NCI-H187 (cell line): Measurements from ENCODE around the gene PCDHA1.

Experiments used
- DNase-seq, 2 experiments: peaks; one replicate each; lab custom pipeline; 2025; lab: John Stamatoyannopoulos, UW

The PCDHA1 gene

DNA sequence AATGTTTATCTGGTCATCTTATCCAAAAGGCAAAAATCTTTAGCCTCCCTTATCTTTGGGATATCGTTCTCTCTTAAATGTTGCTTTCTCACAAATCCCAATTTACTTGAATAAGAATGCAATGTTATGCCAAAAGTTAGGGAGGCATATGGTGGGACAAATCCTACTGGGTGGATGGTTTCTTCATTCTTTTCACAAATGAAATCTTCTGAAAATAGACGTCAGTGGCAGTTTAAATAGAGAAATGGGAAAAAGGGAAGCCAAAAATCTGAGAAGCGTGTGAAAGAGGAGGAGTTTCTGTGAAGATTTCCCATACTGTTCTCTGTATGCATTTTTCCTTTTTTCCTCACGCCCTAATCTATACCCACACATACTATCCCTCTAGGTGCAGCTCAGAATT, 137.7 kb downstream of the PCDHA1 start:
- DNase-seq: no peak

DNA sequence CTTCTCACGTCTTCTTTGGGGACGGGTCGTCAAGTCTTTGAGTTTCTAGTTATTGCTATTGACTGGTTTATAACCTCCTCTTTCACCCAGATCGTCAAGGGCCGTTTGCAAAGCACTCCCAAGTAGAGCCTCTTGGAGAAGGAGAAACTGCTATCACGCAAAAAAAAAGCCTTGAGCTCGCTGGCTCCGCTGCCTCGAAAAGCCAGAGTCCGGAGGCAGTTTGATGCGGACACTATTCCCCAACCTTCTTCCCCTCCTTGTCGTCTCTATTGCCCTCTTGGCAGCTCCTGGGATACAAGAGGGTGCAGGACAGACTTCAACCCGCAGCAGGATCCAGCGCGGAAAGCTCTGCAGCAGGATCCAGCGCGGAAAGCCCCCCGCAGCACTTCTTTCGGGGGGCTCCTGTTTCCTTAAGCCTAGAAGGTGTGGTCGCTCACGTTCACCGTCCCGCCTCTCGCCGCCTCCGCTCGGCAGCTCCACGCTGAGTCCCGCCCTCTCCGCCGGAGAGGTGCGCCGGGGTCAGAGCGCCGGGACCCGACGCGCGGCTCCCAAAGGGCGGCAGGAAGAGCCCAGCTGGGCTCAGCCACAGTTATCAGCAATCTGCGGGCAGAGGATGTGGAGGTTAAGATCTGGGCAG, 140.0 kb downstream of the PCDHA1 start, which contains the start of gene PCDHAC1:
PCDHAC1 (plus strand) TSS at position 494 of the 637 bp plus-strand sequence. CDS start 594 bp downstream, outside the sequence.
- peak in 1 of 2 experiments; percentile 76 for DNase-seq

DNA sequence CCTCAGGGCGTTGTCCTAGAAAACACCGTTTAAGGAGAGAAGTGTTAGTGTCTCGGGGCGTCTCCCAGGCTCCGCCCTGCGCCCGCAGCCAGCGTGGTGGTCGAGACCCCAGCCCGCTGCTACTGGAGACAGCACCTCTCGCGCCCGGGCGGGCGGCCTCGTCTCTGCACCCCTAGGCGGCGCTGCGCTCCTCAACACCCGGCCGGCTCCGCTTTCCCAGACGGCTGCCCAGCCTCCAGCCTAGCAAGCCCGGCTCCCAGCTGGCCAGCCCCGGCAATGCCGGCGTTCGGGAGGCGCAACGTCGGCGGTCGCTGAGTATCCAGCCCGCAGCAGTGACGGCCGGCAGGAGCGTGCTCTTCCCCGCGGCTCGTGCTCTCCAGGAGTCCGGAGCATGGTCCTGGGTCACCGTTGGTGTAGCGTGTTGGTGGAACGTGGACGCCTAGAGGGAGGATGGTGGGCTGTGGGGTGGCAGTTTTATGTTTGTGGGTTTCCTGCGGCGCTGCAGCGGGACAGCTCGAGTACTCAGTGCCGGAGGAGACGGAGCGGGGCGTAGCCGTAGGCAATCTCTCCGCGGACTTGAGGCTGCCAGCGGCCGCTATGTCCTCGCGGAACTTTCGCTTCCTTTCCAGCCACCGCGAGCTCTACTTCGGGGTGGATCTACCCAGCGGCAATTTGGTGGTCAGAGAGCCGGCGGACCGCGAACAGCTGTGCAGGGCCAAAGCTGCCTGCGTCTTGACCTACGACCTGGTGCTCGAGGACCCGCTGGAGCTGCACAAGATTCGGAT, 140.7 kb downstream of the PCDHA1 start:
- peak; percentile 70 to 76 for DNase-seq

DNA sequence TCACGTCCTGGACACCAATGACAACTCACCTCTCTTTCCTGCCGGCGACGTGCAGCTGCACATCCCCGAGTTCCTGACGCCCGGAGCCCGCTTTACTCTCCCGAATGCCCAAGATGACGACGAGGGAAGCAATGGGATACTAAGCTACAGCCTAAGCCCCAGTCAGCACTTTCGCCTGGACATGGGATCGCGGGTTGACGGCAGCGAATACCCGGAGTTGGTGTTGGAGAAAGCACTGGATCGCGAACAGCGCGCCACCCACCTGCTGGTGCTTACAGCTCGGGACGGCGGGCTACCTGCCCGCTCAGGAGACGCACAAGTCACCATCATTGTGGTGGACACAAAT, 141.3 kb downstream of the PCDHA1 start:
- no peak for DNase-seq

DNA sequence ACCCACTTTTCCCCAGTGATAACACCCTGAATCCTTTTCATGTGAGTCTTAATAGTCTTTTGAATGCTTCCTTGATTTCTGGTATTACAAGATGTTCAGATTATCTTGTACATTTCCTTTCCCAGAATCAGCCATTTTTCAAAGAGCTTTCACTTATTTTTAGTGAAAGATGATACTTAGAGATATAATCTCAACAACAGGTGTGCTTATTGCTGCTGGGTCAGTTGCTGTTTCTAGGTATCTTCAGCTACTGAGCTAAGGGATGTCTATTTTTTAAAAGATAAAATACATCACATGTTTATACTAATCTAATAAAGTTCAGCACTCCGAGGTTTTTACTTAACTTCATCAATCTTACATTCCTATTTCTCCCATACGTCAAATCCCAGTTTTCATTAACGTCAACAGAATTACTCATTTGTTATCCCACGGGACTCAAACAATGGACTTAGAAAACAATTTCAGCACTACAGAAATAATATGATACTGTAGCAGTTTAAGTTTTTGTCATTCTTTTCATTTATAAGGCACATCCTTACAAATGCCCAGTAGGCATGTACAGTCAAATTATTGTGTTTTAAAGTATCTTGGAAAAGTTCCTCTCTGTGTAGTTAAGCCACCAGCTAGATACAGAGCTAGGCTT, 149.1 kb downstream of the PCDHA1 start:
- DNase-seq: no peak

DNA sequence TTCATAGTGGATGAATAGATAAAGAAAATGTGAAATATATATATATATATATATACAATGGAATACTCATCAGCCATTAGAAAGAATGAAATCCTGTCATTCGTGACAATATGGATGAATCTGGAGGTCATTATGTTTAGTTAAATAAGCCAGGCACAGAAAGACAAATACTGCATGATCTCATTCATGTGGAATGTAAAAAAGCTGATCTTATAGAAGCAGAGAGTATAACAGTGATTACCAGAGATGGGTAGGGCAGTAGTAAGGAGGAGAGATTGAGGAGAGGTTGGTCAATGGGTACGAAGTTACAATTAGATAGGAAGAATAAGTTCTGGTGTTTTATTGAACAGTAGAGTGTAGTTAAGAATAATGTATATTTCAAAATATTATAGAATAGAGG, 160.6 kb downstream of the PCDHA1 start:
- DNase-seq: no peak

DNA sequence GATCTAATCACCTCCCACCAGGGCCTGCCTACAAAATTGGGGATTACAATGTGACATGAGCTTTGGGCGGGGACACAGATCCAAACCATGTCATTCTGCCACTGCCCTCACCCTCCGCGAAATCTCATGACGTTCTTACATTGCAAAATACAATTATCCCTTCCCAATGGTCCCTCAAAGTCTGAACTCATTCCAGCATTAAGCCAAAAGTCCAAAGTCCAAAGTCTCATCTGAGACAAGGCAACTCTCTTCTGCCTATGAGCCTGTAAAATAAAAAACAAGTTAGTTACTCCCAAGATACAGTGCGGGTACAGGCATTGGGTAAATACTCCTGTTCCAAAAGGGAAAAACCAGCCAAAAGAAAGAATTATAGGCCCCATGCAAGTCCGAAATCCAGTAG, 165.7 kb downstream of the PCDHA1 start:
- DNase-seq: no peak

DNA sequence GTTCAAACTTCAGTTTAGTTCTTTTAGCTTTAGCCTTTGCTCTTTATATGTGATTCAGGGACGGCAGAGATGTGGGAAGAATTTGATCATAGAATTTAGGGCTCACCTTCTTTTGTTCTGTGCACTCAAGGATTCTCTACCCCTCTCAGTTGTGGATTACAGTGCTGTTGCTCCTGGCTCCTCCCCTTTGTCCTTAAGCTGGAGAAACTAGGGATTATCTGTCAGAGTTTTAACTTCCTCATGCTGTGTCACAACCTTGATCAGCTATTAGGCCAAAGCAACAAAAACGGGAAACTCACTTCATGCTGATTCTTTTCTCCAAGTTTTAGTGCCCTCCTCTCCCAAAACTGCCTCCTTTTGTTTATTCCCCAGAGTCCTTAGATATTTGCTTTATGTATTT, 167.3 kb downstream of the PCDHA1 start:
- DNase-seq: no peak

DNA sequence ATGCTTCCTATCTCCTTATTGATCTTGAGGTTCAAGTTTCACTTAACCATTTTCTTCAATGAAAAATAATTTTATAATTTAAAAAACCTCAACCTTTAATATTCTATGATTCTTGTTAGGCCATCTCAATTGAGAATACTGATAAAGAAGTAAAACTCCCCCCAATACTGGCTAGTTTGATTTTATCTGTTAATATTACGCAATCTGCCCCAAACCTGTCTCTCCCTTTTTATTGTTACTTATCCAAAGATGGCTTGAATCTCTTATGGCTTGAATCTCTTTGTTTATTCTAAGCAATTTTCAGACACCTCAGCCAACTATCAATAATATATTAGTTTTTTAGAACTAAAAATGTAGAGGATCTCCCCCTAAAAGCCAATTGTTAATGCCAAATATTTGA, 176.2 kb downstream of the PCDHA1 start:
- no peak for DNase-seq

DNA sequence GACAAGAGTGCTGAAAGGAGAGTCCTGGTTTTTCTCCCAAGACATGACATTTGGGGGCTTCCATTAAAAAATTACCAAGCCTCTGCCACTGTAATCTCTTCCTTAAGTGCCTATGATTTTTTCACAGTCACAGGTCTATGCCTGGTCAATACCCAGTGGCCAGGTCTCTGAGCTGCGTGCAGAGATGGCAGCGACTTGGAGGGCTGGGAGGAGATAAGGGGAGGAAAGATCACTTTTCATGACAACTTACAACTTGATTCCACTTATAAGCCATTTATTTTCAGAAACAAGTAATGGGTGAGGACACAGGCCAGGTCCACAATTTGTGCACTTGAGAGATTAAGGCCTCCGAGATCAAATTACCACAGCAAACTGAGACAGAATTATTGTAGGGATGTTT, 178.4 kb downstream of the PCDHA1 start:
- no peak for DNase-seq

DNA sequence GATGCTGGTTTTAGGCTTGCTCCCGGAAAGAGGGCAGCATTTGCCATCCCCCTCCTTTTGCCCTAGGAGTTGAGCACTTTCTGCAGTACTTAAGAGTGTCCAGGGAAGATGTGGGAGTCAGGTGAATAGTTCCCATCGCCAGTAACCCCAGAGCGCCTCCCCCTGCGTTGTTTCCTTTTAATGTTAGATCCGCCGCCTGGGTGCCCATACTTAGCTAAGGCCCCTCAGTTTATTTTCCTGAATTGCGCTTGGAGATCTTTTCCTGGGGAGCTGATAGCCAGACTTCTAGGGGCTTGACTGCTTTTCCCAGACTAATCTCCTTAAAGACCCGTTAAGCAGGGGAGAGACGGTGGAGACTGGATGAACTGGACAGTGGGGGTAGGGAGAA, 180.0 kb downstream of the PCDHA1 start:
- DNase-seq: no peak

DNA sequence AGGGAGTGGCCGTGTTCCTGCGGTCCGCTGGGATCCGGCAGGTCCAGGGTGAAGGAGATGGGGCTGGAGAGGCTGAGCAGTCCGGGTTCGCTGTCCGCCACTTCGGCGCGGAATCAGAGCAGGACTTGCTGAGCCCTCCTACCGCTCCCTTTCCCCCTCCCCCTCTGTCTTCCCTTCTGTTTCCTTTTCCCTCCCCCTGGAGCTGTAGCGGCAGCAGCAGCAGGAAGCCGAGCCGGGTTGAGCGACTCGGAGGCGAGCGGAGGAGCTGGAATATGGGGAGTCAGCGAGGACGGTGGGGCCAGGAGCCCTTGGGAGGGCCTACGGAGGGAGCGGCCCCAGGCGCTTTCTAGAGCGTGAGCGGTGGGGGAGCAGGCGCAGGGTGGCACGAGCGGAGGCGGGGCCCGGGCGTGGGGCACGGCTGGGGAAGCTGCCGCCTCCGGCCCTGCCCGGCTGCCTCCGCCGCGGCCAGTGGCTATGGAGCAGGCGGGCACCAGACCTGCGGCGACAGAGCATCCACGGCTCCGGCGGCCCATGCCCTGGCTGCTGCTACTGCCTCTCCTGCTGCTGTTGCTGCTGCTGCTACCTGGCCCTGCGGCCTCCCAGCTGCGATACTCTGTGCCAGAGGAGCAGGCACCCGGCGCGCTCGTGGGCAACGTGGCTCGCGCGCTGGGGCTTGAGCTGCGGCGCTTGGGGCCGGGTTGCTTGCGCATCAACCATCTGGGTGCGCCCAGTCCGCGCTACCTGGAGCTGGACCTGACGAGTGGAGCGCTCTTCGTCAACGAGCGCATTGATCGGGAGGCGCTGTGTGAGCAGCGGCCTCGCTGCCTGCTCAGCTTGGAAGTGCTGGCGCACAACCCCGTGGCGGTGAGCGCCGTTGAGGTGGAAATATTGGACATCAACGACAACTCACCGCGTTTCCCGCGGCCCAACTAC, 180.6 kb downstream of the PCDHA1 start, which contains the start of gene PCDHAC2:
PCDHAC2 (plus strand) TSS at position 184 of the 933 bp plus-strand sequence; CDS start at position 475, 291 bp downstream.
- peak in 1 of 2 experiments; percentile 1 for DNase-seq

DNA sequence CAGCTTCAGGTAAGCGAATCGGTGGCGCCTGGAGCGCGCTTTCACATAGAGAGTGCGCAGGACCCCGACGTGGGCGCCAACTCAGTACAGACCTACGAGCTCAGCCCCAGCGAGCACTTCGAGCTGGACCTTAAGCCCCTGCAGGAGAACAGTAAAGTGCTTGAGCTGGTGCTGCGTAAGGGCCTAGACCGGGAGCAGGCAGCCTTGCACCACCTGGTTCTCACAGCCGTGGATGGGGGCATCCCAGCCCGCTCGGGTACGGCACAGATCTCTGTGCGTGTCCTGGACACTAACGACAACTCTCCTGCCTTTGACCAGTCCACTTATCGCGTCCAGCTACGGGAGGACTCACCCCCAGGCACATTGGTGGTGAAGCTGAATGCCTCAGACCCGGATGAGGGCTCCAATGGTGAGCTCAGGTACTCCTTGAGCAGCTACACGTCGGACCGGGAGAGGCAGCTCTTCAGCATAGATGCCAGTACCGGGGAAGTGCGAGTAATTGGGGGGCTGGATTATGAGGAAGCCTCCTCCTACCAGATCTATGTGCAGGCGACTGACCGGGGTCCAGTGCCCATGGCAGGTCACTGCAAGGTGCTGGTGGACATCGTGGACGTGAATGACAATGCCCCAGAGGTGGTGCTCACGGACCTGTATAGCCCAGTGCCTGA, 181.4 kb downstream of the PCDHA1 start:
- DNase-seq: no peak

DNA sequence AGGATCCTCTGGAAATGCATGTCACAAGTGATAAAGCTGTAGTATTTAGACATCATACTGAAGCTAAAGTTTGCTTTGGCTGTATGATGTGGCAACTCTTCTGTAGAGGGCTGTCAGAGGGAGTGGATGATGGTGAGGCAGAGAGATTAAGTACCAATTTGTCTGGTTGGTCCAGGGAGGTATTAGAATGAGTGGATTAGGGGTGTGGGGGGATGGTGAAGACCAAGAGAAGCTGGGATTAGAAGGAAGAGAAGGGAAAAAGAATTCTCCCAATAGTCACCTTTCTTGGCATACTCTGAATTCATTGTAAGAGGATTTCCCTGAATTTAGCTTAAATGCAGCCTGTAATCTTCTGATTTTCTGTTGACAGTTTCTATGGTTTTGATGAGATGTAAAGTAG, 183.9 kb downstream of the PCDHA1 start:
- DNase-seq: no peak

DNA sequence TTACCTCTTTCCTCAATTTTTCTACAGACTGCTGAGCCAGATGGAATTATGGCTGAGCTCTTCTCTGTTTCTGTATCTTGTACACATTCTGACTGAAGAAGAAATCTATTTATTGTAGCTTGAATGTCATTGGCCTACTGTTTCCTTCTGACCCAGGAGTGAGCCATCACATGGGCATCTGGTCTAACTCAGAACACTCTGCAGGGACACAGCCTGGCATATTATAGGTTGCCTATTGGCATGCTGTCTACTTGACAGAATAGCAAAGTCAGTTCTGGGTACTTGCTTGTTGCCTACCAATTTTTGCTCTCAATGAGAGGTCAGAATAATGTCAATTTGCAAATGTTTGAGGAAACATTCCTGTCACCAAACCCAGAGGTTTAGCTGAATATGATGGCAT, 187.6 kb downstream of the PCDHA1 start:
- no peak for DNase-seq

DNA sequence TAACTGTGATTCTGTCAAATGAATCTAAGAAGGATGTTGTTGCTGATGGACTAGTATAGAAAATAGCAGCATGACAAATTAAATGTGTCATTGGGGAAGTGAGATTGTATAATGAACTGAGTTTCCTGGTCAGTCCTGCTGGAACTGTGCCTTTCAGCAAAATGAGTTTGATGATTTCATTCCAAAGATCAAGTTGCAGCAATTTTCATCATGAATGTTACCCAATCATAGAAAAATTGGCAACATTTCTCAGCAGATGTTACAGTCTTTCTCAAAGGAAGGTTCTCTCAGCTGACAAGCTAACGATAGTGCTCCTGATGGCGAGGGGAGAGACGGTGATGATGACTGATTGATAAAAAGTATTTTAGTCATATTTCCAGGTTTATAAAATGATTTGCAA, 191.1 kb downstream of the PCDHA1 start:
- DNase-seq: no peak

DNA sequence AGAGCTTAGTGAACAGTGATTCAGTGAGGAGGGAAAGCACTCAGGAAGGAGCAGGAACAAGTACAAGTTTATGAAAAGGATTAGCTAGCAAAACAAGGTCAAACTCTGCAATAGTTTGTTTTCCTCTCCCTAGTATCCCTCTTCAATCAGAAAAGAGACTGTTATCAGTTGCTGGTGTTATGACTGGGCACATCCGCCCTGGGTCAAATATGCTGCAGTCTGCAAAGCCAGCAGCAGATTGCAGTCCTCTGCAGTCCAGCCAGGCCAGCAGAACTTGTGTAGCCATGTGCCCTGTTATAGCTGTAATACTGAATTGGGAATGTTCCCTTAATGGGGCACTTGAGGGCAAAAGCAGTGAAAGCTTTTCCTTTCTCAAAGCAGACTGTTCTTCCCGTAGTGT, 192.3 kb downstream of the PCDHA1 start:
- no peak for DNase-seq

DNA sequence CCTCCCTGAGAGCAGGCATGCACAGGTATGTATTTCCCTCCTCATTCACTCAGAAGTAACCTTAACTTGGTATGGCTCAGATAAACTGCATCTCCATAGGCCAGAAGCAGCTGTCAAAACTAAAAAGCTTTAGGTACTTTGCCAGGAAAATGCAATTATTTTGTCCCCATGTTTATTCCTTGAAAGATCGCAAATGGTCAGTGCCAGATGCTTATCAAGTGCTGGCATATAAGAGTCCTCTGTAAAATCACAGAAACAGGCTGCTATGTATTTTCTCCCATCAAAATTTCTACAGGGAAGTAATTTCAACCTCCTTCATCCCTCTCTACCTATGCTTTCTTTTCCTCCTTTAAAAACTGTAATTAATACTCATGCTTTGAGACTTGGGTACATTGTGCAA, 193.0 kb downstream of the PCDHA1 start:
- DNase-seq: no peak

DNA sequence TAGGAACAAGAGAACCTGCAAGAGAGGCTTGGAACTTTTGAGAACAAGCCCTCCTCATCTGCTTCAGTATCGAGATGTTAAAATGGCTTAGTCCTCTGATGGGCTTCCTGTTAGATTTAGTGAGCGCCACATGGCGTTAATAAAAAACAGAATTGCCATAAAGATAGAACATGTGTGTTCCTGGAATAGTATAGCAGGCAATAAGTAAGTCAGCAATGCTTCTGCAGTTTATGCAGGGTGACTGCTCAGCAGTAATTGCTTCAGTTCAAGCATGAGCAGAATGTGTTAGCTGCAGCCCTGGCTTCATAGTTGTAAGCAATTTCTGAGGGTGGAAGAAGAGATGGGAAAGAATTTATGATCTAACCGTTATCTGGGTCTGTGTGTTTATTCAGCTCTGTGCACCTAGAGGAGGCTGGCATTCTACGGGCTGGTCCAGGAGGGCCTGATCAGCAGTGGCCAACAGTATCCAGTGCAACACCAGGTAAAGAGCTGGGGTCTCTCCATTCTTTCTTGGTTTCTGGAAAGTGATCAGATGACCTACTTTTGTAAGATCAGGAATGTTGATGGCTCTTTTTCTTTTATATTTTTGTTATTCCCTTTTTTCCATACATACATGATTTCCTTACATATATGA, 196.3 kb downstream of the PCDHA1 start:
- no peak for DNase-seq

DNA sequence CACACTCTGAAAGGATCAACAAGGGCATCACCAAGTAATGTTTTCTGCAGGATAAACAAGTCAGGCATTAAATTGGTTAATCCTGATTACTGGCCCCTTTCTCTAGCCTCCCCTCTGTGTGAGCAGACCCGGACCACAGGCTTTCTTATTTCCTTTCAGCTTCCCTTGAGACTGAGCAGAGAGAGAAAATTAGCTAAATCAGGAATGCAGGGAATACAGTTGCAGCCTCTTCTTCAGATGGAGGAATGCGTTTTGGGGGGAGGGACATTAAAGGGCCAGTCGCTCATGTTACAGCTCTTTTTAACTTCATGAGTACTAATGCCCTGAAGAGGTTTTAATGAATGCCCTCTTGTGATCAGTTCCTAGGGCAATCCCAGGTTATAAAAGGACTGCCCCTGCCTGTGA, 200.2 kb downstream of the PCDHA1 start:
- DNase-seq: no peak

DNA sequence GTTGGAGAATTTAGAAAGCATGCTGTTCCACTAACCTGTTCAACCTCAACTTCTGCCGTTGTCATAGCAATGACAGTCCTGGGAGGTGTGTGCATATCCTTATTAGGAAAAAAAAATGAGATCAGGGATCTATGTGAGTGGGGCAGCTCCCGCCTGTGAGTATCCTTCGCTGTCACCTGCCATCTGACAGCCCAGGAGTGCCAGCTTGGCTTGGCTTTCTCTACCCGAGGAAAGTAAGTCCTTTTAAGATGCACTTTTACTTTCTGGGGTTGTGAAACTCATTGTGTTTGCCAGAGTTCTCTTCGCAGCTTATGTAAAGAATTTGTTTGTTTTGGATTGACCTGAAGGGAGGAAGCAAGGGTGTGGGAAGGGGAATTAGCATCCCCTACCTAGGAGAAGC, 202.2 kb downstream of the PCDHA1 start:
- DNase-seq: no peak
